H7 (cell line): ENCODE measurements around the gene FMN1. TPM values are rescaled to one million over a fixed set of nuclear protein-coding genes. Genes with fewer than 3 reads are reported as not detected.

ENCODE experiments used
- DNase-seq: peaks from one replicate; pipeline ENCODE4 v3.0.0; 2012
- H3K27me3 ChIP-seq: 2 replicates; pipeline ENCODE4 v1.6.0; 2011; ENCODE audit warnings: mild to moderate bottlenecking, low read length; ENCODE audit not compliant: control insufficient read depth, insufficient read depth
- H3K36me3 ChIP-seq: replicated peaks from 2 replicates; pipeline ENCODE4 v1.5.1; 2011; ENCODE audit warnings: low read length; ENCODE audit not compliant: control insufficient read depth, insufficient read depth
- H3K4me3 ChIP-seq: 2 replicates; pipeline ENCODE4 v1.5.1; 2011; ENCODE audit warnings: low read depth, mild to moderate bottlenecking, control low read depth, low read length, moderate library complexity; ENCODE audit not compliant: insufficient read depth
- total RNA-seq: library from RNA; depleted of rRNA; stranded (reverse); fragments of >200 nt; shearing (Covaris generic); gene quantifications from 2 replicates; pipeline ENCODE4 v1.2.3, GENCODE V29; 2014; rRNA removed

FMN1 gene
- total RNA-seq, 1 experiment from 2014 or later: 1.7 TPM

DNA sequence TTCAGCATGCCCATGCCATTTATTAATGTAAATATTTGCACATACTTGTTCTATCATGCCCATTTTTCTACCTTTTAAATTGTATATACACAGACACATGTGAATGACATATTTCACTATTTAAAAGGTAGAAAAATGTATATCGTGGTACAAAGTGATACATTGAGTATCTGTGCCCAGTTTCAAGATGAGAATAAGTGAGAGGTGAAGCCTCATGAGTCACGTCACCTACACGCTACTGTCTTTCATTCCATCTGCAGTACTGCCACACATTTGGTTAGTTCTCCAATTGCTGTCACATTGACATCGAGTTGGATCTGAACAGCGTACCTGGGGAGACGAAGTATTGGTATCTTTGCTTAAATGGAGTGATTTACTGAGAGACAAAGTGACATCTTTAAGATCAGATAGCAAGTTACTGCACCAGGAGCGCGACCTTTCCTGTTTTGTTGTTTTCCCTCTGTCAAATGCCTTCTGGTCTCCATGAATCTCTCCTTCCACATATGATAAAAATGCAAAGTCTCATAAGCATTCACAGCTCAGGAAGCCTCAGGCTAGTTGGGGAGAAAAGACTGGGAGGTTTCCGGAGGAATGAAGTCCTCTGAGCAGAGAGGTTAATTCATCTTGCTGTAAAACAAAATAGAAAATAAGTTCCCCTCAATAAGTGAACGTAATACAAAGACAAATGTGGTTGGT lies 464.7 kb downstream of the FMN1 start:
- DNase-seq: no peak
- Histone ChIP-seq H3K36me3 (no peaks in the 10 kb centered on the region), H3K4me3 (no peak overlapping the region), H3K27me3 (no peaks in the 10 kb centered on the region)

DNA sequence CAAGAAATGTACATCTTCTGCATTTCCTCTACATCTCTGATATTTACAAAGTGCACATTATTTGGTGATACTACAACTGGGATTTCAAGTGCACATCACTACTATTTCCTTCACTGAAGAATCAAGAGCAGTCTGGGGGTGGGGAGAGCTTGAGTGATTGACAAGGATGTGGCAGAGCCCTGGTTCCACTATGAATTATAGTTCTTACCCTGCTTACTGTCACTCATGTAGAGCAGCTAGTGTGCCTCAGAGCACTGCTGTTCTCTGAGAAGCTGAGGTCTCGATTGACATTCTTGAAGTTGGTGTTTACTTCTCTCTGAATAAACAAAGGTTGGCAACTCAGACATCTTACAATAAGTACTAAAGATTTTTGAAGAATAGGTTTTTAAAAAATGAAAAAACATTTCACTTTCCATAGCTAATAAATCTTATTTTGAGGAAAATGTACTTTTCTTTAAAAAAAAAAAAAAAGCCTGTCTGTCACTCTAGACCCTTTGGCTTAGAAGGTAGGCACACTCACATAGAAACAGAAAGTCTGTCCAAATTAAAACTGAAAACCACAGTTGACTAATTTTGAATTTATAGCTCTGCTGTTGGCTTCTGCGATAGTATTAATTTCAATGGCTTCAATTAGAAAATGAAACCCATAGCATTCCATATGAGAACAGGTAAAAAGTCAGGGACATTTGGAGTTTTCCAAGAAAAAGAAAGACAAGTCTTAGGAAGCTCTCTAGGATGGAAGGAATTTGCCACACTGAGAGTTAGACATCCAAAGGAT lies 471.2 kb downstream of the FMN1 start:
- DNase-seq: no peak

DNA sequence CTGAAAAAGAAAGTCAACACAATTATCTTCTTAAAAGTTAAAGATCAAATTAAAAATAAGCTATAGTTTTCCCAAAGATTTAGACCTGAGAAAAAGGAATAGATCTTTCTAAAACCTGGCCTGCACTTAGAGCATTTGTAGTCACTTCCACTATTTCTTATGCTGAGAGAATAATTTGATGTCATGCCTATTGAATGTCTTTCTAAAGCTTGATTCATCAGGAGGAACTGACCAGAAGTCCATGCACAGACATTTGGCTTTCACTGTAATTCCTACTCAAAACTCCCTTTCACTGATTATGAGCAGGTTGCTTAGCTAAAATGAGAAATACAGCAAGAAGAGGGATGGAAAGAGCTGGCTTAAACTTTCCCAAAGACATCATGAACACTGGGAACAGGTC lies 472.4 kb downstream of the FMN1 start:
- Histone ChIP-seq H3K27me3 (peaks cover 35% of the 10 kb centered on the region), H3K4me3 (no peak overlapping the region), H3K36me3 (no peaks in the 10 kb centered on the region)
- DNase-seq: no peak

More for the DNA sequence above, 471.2 kb downstream of the FMN1 start:
- no peaks in the 10 kb centered on the region for H3K36me3 ChIP-seq
- peaks cover 24% of the 10 kb centered on the region for H3K27me3 ChIP-seq
- no peak overlapping the region for H3K4me3 ChIP-seq

DNA sequence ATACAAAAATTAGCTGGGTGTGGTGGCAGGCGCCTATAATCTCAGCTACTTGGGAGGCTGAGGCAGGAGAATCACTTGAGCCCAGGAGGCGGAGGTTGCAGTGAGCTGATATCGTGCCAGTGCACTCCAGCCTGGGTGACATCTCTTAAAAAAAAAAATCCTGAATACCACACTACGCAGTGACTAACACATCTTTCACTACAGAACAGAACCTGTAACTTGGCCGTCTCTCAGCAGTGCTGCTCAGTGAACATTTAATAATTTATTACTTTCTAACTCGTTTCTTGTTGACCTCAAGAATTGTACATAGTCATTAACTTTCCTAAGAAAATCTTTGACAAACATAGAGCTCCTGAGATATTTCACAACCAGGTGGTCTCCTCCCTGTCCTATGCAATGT lies 472.9 kb downstream of the FMN1 start:
- no peak for DNase-seq
- peaks cover 40% of the 10 kb centered on the region for H3K27me3 ChIP-seq
- H3K4me3 ChIP-seq: no peak overlapping the region
- H3K36me3 ChIP-seq: no peaks in the 10 kb centered on the region

DNA sequence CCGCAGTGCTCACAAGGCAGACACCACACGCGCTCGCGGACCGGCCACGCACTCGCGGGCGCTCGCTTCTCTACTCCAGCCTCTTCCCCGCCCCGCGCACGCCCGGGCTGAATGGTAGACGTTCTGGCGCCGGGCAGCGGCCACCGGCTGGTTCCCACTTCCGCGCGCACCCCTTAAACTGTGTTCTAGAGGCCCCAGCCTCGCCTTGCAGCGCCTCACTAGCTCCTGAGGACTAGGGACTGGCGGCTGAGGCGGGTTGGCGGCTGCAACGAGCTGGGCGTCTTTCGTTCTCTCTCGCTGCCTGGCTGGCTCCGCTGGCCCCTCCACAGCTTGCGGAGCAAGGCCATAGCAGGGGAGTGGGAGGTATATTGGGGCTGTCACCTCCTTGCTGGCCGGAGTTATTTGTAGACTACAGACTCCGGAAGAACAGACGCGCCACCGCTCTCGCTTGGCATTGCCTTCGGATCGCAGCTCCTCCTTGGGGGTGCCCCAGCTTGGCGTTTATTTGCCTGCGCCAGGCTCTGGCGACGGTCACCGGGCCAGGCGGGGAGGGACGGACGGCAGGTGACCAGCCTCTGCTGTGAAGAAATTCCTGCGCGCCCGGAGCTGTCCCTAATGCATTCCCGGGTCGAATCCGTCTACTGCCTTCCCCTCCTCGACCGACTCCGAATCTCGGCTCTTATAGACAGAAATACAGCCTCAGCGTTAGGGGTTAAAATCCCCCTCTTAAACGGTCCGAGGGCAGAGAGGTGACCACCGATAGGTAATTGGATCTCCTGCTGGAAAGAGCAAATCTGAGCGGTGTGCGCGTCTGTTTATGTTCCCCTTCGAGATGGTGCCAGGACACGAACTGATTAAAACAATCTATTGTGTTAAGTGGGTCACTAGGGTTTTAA lies 475.4 kb downstream of the FMN1 start:
- DNase-seq: peak; percentile 75
- Histone ChIP-seq H3K27me3 (peaks cover 56% of the 10 kb centered on the region), H3K4me3 (peak overlapping the region; percentile 43), H3K36me3 (no peaks in the 10 kb centered on the region)

DNA sequence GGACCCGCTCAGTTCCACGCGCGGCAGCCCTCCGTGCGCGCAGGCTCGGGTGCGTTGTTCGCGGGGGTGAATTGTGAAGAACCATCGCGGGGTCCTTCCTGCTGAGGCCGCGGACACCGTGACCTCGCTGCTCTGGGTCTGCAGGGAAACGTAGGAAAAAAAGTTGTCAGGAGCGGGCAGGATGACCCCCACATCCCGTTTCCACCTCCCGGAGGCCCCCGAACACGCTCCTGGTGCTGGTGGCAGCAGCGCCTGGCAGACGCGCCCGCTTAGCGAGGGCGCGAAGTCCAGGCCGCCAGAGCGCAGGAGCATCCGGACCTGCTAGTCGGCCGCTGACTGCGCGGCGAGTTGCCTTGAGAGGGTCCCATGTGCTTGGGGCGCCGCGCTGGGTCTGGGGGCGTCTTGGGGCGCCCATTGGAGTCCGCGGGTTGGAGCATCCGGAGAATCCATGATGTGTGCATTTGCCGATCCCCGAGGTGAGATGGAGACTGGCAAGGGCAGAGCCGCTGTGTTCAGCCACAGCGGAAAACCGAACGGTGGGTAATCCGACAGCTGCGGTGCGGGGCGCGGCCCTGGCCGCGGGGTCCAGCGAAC lies 476.2 kb downstream of the FMN1 start:
- H3K27me3 ChIP-seq: peaks cover 56% of the 10 kb centered on the region
- DNase-seq: peak; percentile 76
- peak overlapping the region; percentile 43 for H3K4me3 ChIP-seq
- H3K36me3 ChIP-seq: no peaks in the 10 kb centered on the region

DNA sequence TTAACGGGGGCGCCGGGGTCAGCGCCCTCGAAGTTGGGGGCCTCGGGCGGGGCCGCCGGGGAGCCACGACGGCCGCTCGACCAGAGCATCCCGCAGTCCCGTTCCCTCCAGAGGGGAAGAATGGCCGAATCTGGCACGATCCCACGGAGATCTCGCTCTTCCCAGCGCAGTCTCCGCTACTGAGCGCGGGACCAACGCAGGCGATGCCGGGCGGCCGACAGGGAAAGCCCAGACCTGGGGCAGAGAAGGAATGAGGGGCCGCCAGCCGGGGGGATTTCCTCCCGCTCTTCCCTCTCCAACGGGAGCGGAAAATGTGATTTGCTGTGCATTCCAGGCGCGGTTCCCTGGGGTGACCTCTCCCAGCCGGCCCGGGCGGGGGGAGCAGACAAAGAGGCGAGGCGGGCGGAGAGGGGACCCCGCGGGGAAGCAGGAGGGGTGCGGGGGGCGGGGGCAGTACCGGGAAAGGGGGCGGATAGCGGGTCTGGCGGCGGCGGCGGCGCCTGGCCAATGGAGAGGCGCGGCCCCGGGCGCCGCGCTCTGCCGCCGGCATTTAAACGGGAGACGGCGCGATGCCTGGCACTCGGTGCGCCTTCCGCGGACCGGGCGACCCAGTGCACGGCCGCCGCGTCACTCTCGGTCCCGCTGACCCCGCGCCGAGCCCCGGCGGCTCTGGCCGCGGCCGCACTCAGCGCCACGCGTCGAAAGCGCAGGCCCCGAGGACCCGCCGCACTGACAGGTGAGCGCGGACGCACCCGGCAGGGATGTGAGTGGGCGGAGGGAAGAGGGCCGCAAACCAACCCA lies 476.9 kb downstream of the FMN1 start, which contains the start of gene GREM1:
GREM1 (plus strand) TSS at position 579 of the 801 bp plus-strand sequence. CDS start 12,687 bp downstream, outside the sequence.
- peak within 1 kb of the TSS; percentile 43 for H3K4me3 ChIP-seq
- peak; percentile 91 for DNase-seq
- H3K36me3 ChIP-seq: no peaks in the 10 kb centered on the region
- H3K27me3 ChIP-seq: peaks cover 56% of the 10 kb centered on the region

DNA sequence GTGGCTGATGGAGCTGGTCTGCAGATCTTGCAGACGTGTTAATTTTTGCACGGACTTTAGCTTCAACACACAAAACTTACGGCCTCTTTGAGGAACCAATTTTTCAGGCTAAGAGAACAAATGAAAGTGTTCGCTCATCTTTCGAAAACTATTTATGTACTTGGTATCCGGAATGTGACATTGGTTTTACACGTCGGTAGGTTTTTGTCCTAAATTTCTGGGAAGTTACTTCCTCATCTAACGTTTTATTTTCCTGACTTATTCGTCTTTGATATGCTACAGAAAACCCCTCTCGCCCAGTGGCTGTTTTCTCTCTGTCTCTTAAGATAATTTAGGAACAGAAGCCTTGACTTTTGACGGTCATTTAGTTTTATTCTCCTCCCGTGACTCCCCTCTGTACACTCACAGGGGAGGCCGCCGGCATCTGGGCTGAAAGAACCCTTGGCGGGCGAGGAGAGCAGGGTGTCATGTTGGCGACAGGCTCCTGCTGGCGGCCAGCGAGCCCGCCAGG lies 477.5 kb downstream of the FMN1 start:
- DNase-seq: no peak
- peak overlapping the region; percentile 43 for H3K4me3 ChIP-seq
- H3K27me3 ChIP-seq: peaks cover 56% of the 10 kb centered on the region
- no peaks in the 10 kb centered on the region for H3K36me3 ChIP-seq

DNA sequence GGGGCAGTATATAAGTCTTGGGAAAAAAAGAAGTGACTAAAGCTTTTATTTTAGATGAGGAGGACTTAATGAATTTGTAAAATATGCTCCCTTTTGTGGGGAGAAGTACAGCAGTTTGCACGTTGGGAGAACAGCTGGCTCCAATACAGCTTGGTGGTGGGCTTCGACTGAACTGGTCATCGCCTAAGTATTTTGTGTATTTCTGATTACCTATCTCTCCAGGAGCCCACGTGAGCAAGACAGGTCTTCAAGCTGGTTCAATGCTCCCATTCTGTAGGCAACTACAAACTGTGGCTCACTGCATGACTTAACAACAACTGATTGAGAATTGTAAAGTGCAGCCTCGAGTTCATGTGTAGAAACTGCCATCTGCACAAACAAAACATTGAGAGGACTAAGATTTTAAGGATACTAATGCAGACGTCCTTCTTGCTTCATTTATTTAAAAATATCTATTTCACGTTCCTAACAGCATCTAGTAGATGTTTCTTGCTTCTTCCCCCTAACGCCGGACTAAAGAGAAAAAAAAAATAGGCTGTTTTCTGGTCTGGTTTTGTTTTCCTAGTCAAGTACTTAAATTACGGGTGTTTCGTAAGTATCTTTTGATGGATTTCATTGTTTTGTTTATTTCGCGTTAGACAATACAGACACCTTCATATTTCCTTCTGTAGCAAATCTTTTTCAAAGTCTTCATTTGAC lies 478.1 kb downstream of the FMN1 start:
- no peak overlapping the region for H3K4me3 ChIP-seq
- H3K36me3 ChIP-seq: no peaks in the 10 kb centered on the region
- H3K27me3 ChIP-seq: peaks cover 56% of the 10 kb centered on the region
- no peak for DNase-seq

Other genes with a start within 250 kb of the FMN1 start
- gene RYR3, start 116.3 kb upstream of the FMN1 start, total RNA-seq: 0.59 and 0.69 TPM in 2 replicates